Activated naive CD4-positive, alpha-beta T cell treated with anti-CD3 and anti-CD28 coated beads for 36 hours (primary cell): ENCODE data around the gene RNF187. TPM values are rescaled to one million over a fixed set of nuclear protein-coding genes. Genes with fewer than 3 reads are reported as not detected.
"Not testable (repeated sequence)": the region's sequence is repeated elsewhere in the genome, so short reads cannot be mapped to it uniquely, and the experiment has no call there.

Experiments
- CTCF ChIA-PET: fragments of 350-600 bp; sonication (Branson Sonifier 250); formaldehyde crosslinking; loops from one replicate; lab custom pipeline; 2021; ENCODE audit warnings: antibody characterized with exemption; lab: Charles Lee
- DNase-seq: peaks from one replicate; pipeline ENCODE4 v3.0.0-alpha.2; 2020
- H3K27ac Mint-ChIP-seq: one replicate; pipeline ENCODE4 v1.8.0; 2021; ENCODE audit warnings: mild to moderate bottlenecking, mixed read lengths
- H3K27me3 Mint-ChIP-seq: one replicate; pipeline ENCODE4 v1.8.0; 2021; ENCODE audit warnings: low read depth, mixed read lengths
- H3K36me3 Mint-ChIP-seq: one replicate; pipeline ENCODE4 v1.8.0; 2021; ENCODE audit warnings: low read depth, mixed read lengths
- H3K4me1 Mint-ChIP-seq: one replicate; pipeline ENCODE4 v1.8.0; 2021; ENCODE audit warnings: low read depth, mixed read lengths
- H3K4me3 Mint-ChIP-seq: one replicate; pipeline ENCODE4 v1.8.0; 2021; ENCODE audit warnings: mild to moderate bottlenecking, moderate library complexity, mixed read lengths
- H3K9me3 Mint-ChIP-seq: one replicate; pipeline ENCODE4 v1.8.0; 2021; ENCODE audit warnings: mixed read lengths
- intact Hi-C: fragments of 100-400 bp; cut with micrococcal nuclease; formaldehyde crosslinking; loops from one replicate; pipeline ENCODE4 v1.15.1; 2023
- total RNA-seq, 2 experiments: library from RNA; stranded (reverse); gene quantifications; one replicate each; pipeline ENCODE4 v1.2.3, GENCODE V29; 2021

Gene RNF187
- total RNA-seq, 2 experiments from 2014 or later, result 112 to 116 TPM

- CTCF ChIA-PET, result interaction anchor here (0.9 to 2.3 kb wide), 7 partner anchors 9 to 332 kb away, joined by 3 to 6 read pairs (median 4); partner anchors contain the start of gene TRIM11
- Mint-ChIP-seq H3K27me3 (peaks cover 11% of the 10 kb centered on the region), H3K36me3 (peaks cover 2% of the 10 kb centered on the region), H3K9me3 (no peaks in the 10 kb centered on the region), H3K4me3 (peak overlapping the region; percentile 91), H3K27ac (peak overlapping the region; percentile 94), H3K4me1 (peaks cover 39% of the 10 kb centered on the region)
- DNase-seq, result peak; percentile 68
- intact Hi-C loops, result loop anchor here (1.0 to 2.0 kb wide), 4 partner anchors 24 to 323 kb away; partner anchors contain the start of genes GUK1 and RNF187
These were observed 24.1 kb upstream of the RNF187 start for GRCh38 chr1:228463009-228463558.

DNA sequence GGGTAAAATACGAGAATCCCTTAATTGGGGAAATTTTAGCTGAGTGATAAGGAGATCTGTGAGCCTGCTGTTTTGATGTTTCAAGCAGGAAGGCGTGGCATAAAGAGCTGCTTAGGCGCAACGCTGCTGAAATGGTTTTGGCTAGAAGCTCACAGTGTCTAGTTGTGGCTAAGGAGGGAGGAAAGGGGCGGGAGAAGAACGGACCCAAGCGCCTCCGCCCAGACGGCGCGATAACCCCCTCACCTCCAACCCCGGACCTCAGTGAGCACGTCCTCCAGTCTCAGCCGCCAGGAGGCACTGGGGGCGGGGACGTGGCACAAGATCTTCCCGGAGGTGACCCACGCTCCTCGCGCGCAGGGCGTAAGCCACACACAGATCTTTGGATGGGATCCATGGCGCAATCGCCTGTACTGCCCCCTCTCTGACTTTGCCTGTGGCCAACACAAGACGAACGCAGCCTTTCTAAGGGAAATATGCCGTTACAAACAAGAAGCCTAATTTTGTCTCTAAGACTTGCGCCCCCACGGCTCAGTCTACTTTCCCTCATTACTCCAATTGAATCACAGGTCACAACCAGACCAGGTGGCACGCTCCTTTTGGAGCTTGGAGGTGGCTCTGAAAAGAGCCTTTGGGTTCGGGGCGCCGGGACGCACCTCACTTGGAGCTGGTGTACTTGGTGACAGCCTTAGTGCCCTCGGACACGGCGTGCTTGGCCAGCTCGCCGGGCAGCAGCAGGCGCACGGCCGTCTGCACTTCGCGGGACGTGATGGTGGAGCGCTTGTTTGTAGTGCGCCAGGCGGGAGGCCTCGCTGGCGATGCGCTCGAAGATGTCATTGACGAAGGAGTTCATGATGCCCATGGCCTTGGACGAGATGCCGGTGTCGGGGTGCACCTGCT lies 23.4 kb upstream of the RNF187 start:
- H3K27ac Mint-ChIP-seq, result peak overlapping the region; percentile 94
- H3K9me3 Mint-ChIP-seq, result no peaks in the 10 kb centered on the region
- peaks cover 14% of the 10 kb centered on the region for H3K27me3 Mint-ChIP-seq
- intact Hi-C loops, result loop anchor here (1.0 to 2.0 kb wide), 5 partner anchors 23 to 324 kb away; partner anchors contain the start of genes GUK1 and RNF187
- CTCF ChIA-PET, result interaction anchor here (0.9 to 2.3 kb wide), 9 partner anchors 8 to 333 kb away, joined by 3 to 6 read pairs (median 3); partner anchors contain the start of genes RNF187 and TRIM11
- peak overlapping the region; percentile 91 for H3K4me3 Mint-ChIP-seq
- peaks cover 39% of the 10 kb centered on the region for H3K4me1 Mint-ChIP-seq
- DNase-seq, result peak; percentile 86
- peaks cover 2% of the 10 kb centered on the region for H3K36me3 Mint-ChIP-seq

DNA sequence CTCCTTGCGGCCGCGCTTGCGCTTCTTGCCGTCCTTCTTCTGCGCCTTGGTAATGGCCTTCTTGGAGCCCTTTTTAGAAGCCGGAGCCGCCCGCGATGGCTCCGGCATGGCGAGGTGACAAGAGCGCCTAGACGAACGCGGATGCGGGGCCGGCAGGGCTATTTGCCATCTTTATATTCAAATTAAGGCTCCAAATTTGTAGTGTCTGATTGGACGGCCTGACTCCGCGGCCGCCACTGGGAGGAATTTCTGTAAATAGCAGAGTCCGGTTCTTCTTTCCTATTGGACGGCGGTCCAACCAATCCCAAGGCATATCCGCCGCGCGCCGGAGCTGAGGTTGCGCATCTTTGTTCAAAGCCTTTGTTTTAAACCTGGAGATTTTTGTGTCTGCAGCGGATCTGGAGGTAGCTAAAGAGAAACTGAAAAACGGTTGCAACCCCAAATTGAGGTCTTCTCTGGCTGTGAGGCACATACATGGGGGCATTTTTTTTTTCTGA lies 22.6 kb upstream of the RNF187 start:
- peaks cover 37% of the 10 kb centered on the region for H3K4me1 Mint-ChIP-seq

GRCh38 chr1:228465141-228465540 lies 22.0 kb upstream of the RNF187 start:
- intact Hi-C loops, result loop anchor here (1.0 to 2.0 kb wide), 2 partner anchors 8 to 252 kb away; a partner anchor contains a TSS
- H3K4me3 Mint-ChIP-seq, result peak overlapping the region; percentile 91
- H3K27me3 Mint-ChIP-seq, result peaks cover 23% of the 10 kb centered on the region
- peaks cover 35% of the 10 kb centered on the region for H3K4me1 Mint-ChIP-seq
- CTCF ChIA-PET, result interaction anchor here (0.6 to 2.3 kb wide), 6 partner anchors 11 to 465 kb away, joined by 3 to 5 read pairs (median 3); partner anchors contain the start of gene RNF187
- peak overlapping the region; percentile 94 for H3K27ac Mint-ChIP-seq
- no peak for DNase-seq
- H3K9me3 Mint-ChIP-seq, result no peaks in the 10 kb centered on the region
- H3K36me3 Mint-ChIP-seq, result peaks cover 2% of the 10 kb centered on the region

More for the DNA sequence above, 22.6 kb upstream of the RNF187 start:
- H3K27ac Mint-ChIP-seq, result peak overlapping the region; percentile 94
- H3K9me3 Mint-ChIP-seq, result no peaks in the 10 kb centered on the region
- H3K27me3 Mint-ChIP-seq, result peaks cover 19% of the 10 kb centered on the region
- peak; percentile 96 for DNase-seq
- H3K36me3 Mint-ChIP-seq, result peaks cover 2% of the 10 kb centered on the region
- CTCF ChIA-PET, result interaction anchor here (1.1 to 2.3 kb wide), 5 partner anchors 11 to 58 kb away, joined by 3 to 5 read pairs (median 3); partner anchors contain the start of genes RNF187 and TRIM11
- intact Hi-C loops, result loop anchor here (2.0 kb wide), 1 partner anchor 252 kb away; no protein-coding TSS in a partner anchor
- H3K4me3 Mint-ChIP-seq, result peak overlapping the region; percentile 91

DNA sequence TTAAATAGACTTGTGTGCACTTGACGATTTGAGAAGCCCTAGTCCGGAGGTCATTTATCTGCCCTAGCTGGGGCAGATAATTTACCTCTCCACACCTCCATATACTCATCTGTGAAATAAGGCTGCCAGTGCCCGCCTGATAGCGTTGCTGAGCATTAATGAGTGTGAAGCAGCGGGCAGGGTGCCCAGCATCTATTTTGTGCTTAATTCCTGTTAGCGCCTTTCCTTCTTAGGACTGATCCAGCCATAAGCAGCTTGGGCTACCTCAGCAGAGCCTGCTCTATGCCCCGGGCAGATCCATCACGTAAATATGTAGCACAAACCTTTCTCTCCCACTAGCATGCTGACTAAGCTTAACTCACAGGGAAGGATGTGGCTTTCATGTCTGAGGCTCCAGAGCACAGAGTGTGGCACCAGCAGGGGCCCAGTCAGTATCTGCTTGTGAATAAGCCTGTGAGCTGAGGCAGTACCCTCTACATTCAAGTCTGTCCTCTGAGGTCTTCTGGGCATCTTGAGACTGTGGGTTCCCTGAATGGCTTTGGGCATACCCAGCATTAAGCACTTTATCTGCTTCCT lies 21.5 kb upstream of the RNF187 start:
- H3K4me3 Mint-ChIP-seq, result peak overlapping the region; percentile 91
- peaks cover 32% of the 10 kb centered on the region for H3K4me1 Mint-ChIP-seq
- H3K27me3 Mint-ChIP-seq, result peaks cover 23% of the 10 kb centered on the region
- no peaks in the 10 kb centered on the region for H3K9me3 Mint-ChIP-seq
- H3K27ac Mint-ChIP-seq, result peak overlapping the region; percentile 94
- CTCF ChIA-PET, result interaction anchor here (0.6 to 1.1 kb wide), 4 partner anchors 10 to 466 kb away, joined by 3 read pairs; no protein-coding TSS in a partner anchor
- DNase-seq, result peak; percentile 49
- intact Hi-C loops, result loop anchor here (1.0 to 2.0 kb wide), 2 partner anchors 8 to 253 kb away; a partner anchor contains a TSS
- H3K36me3 Mint-ChIP-seq, result peaks cover 2% of the 10 kb centered on the region

- Mint-ChIP-seq H3K27me3 (peaks cover 28% of the 10 kb centered on the region), H3K4me1 (peaks cover 14% of the 10 kb centered on the region)
- CTCF ChIA-PET, result interaction anchor here (1.6 kb wide), 1 partner anchor 32 kb away, joined by 4 read pairs; no protein-coding TSS in a partner anchor
- H3K4me3 Mint-ChIP-seq, DNase-seq, intact Hi-C loops, H3K36me3 Mint-ChIP-seq, H3K9me3 Mint-ChIP-seq, H3K27ac Mint-ChIP-seq: not testable (repeated sequence)
These were observed 19.0 kb upstream of the RNF187 start for GRCh38 chr1:228468188-228468587.

DNA sequence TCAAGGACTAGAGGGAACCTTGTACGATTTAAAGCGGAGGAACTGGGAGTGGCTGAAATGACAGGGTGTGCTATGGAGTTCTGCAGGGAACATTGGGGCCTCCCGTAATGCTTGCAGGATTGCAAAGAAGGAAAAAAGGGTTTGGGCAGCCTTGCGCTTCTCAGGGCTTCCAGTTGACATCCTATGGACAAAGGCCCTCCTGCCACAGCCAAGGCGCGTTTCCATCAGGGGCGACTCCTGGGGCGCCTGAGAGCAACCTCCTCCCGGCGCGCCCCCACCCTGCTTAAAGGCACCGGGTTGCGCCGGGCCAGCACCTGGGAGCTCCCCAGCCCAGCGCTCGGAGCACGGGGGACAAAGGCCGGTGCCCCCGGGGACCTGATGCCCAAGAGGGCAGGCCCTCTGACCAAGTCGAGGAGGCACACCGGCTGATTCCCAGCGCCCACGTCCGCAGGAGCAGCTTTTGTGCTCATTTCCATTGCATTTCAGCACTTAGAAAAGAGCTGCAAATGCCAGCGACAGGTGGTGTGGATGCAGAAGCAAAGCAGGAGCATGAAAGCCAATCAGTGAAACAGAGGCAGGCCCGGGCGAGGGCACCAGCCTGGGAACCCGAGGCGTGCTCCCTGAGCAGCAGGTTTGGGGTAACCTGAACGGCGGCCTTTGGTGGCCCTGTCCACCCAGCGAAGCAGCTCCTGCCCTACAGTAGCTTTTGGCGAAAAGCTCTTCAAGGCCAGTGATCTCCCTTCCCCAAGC lies 17.6 kb upstream of the RNF187 start:
- CTCF ChIA-PET, result interaction anchor here (0.6 to 1.6 kb wide), 2 partner anchors 31 to 49 kb away, joined by 3 to 4 read pairs; no protein-coding TSS in a partner anchor
- Mint-ChIP-seq H3K27ac (no peak overlapping the region), H3K4me3 (no peak overlapping the region), H3K27me3 (peaks cover 28% of the 10 kb centered on the region), H3K9me3 (no peaks in the 10 kb centered on the region), H3K36me3 (no peaks in the 10 kb centered on the region), H3K4me1 (peaks cover 12% of the 10 kb centered on the region)
- intact Hi-C loops, result no loop called here
- DNase-seq, result no peak

- Mint-ChIP-seq H3K4me1 (no peaks in the 10 kb centered on the region), H3K27me3 (peaks cover 28% of the 10 kb centered on the region), H3K36me3 (no peaks in the 10 kb centered on the region), H3K9me3 (no peaks in the 10 kb centered on the region), H3K27ac (no peak overlapping the region), H3K4me3 (no peak overlapping the region)
- intact Hi-C loops, result no loop called here
- DNase-seq, result no peak
- CTCF ChIA-PET, result interaction anchor here (0.7 to 2.1 kb wide), 7 partner anchors 8 to 191 kb away, joined by 3 to 13 read pairs (median 6); a partner anchor contains a TSS
These were observed 15.9 kb upstream of the RNF187 start for GRCh38 chr1:228471154-228471761.

DNA sequence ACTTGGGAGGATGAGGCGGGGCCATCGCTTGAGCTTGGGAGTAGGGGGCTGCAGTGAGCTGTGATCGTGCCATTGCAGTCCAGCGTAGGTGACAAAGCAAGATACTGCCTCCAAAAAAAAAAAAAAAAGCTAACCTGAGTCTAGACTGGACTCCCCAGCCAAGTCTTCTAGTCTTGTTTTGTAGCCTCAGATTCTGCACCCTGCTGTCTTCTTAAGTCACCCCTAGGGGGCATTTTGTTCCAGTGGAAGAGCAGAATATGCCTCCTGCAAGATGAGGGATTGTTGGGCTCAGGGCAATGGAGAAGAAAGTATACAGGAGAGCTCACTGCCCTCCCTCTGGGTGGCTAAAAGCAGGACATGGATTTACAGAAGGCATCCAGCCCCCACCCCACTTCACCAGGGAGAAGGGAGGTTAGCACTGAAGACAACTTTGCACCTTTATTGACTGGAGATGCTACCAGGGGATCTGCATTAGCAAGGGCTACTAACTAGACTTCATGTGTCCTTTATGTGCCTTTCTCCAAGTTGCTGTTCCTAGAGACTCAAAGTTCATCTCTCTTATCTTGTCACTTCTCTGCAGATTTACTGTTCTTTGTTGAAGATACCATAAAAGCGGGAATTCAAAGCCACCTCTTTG lies 15.3 kb upstream of the RNF187 start:
- CTCF ChIA-PET, result interaction anchor here (0.7 to 2.1 kb wide), 9 partner anchors 9 to 190 kb away, joined by 3 to 13 read pairs (median 6); partner anchors contain the start of gene RNF187
- H3K27ac Mint-ChIP-seq, result no peak overlapping the region
- DNase-seq, result peak; percentile 39

DNA sequence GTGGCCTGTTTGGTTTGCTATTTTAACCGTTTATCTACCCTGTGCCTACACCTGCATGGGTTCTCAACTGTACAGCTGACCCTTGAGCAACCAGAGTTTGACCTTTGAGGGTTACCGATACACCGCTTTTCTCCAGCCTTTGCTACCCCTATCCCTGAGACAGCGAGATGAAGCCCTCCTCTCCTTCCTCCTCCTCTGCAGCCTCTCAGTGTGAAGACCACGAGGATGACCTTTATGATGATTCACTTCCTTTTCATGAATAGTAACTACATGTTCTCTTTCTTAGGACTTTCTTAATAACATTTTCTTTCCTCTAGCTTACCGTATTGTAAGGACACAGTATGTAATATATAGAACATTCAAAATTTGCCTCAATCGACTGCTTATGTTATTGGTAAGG lies 14.5 kb upstream of the RNF187 start:
- H3K4me1 Mint-ChIP-seq, result no peaks in the 10 kb centered on the region
- CTCF ChIA-PET, result interaction anchor here (1.5 to 2.1 kb wide), 5 partner anchors 14 to 42 kb away, joined by 4 to 13 read pairs (median 7); partner anchors contain the start of gene RNF187
- intact Hi-C loops, result loop anchor here (1.0 kb wide), 1 partner anchor 43 kb away; no protein-coding TSS in a partner anchor
- no peaks in the 10 kb centered on the region for H3K36me3 Mint-ChIP-seq
- no peak overlapping the region for H3K4me3 Mint-ChIP-seq
- peaks cover 25% of the 10 kb centered on the region for H3K27me3 Mint-ChIP-seq
- H3K27ac Mint-ChIP-seq, result no peak overlapping the region
- H3K9me3 Mint-ChIP-seq, result no peaks in the 10 kb centered on the region
- no peak for DNase-seq

More for the DNA sequence above, 15.3 kb upstream of the RNF187 start:
- Mint-ChIP-seq H3K4me1 (no peaks in the 10 kb centered on the region), H3K9me3 (no peaks in the 10 kb centered on the region), H3K4me3 (no peak overlapping the region), H3K36me3 (no peaks in the 10 kb centered on the region), H3K27me3 (peaks cover 25% of the 10 kb centered on the region)
- intact Hi-C loops, result loop anchor here (1.0 kb wide), 1 partner anchor 43 kb away; no protein-coding TSS in a partner anchor
